Fibroblast of peridontal ligament (primary cell): ENCODE data around the gene GLRX.
"Not testable (repeated sequence)": the region's sequence is repeated elsewhere in the genome, so short reads cannot be mapped to it uniquely, and the experiment has no call there.

Experiments
- DNase-seq: peaks from one replicate; pipeline ENCODE4 v3.0.0-alpha.2; 2010; ENCODE audit errors: extremely low read depth

GLRX gene

GRCh38 chr5:95852567-95852966 is 30.0 kb upstream of the GLRX start:
- no peak for DNase-seq

GRCh38 chr5:95851141-95851540 is 28.6 kb upstream of the GLRX start:
- not testable (repeated sequence) for DNase-seq

GRCh38 chr5:95850391-95850894 is 27.9 kb upstream of the GLRX start:
- peak; percentile 79 for DNase-seq

GRCh38 chr5:95848701-95849100 is 26.2 kb upstream of the GLRX start:
- DNase-seq, result no peak

GRCh38 chr5:95847261-95847592 is 24.7 kb upstream of the GLRX start:
- DNase-seq, result no peak

GRCh38 chr5:95846554-95847260 is 24.2 kb upstream of the GLRX start:
- DNase-seq, result peak; percentile 86

- DNase-seq, result no peak
Observed at GRCh38 chr5:95845391-95845790, 22.9 kb upstream of the GLRX start.

- peak; percentile 55 for DNase-seq
Observed at GRCh38 chr5:95843733-95844223, 21.3 kb upstream of the GLRX start.

- no peak for DNase-seq
Observed at GRCh38 chr5:95842854-95843544, 20.5 kb upstream of the GLRX start.

GRCh38 chr5:95841914-95842812 is 19.6 kb upstream of the GLRX start:
- peak; percentile 90 for DNase-seq

GRCh38 chr5:95840956-95841705 is 18.6 kb upstream of the GLRX start:
- DNase-seq, result no peak

- DNase-seq, result no peak
Observed at GRCh38 chr5:95839658-95840057, 17.1 kb upstream of the GLRX start.

GRCh38 chr5:95838556-95838955 is 16.0 kb upstream of the GLRX start:
- DNase-seq, result no peak

GRCh38 chr5:95838001-95838520 is 15.5 kb upstream of the GLRX start:
- no peak for DNase-seq

GRCh38 chr5:95837492-95837891 is 15.0 kb upstream of the GLRX start:
- DNase-seq, result no peak

- not testable (repeated sequence) for DNase-seq
Observed at GRCh38 chr5:95836971-95837370, 14.4 kb upstream of the GLRX start.

GRCh38 chr5:95836544-95836943 is 14.0 kb upstream of the GLRX start:
- no peak for DNase-seq

- DNase-seq, result no peak
Observed at GRCh38 chr5:95835682-95836385, 13.3 kb upstream of the GLRX start.

- no peak for DNase-seq
Observed at GRCh38 chr5:95832664-95833063, 10.1 kb upstream of the GLRX start.

GRCh38 chr5:95830226-95830625 is 7.7 kb upstream of the GLRX start:
- no peak for DNase-seq

- DNase-seq, result no peak
Observed at GRCh38 chr5:95827892-95828246, 5.3 kb upstream of the GLRX start.
